ENCODE data around the gene UGT1A8. TPM values are rescaled to one million over a fixed set of nuclear protein-coding genes. Genes with fewer than 3 reads are reported as not detected.

Gene UGT1A8
- total and polyA plus RNA-seq, 7 donors = 1.8 to 8.8 (median 7.4) TPM; not detected in 4

DNA sequence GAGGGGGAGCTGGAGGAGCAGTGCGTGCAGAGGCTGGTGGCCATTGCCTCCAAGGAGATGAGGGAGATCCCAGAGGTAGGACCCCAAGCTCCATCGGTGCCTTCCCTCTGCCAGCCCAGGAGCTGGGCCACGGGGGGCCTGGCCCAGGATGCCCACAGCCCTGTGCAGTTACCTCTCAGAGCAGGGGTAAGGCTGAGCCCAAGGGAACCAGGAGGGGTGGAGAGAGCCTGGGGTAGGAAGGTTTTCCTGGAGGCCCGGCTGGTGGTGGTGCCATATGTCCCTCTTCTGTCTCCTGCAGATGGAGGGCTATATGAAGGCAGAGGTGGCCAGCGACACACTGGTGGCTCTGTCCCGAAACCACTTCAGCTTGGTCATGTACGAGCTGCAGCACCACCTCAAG lies 172.1 kb downstream of the UGT1A8 start:
- DNase-seq = no peak
- Histone ChIP-seq H3K36me3 (no peaks in the 10 kb centered on the region), H3K4me1 (no peaks in the 10 kb centered on the region), H3K9me3 (no peaks in the 10 kb centered on the region), H3K27me3 (no peaks in the 10 kb centered on the region), H3K27ac (no peak overlapping the region), H3K4me3 (no peak overlapping the region)
- intact Hi-C loops (cut with DNase I) = no loop called here
- TF ChIP-seq, protein P1, sequence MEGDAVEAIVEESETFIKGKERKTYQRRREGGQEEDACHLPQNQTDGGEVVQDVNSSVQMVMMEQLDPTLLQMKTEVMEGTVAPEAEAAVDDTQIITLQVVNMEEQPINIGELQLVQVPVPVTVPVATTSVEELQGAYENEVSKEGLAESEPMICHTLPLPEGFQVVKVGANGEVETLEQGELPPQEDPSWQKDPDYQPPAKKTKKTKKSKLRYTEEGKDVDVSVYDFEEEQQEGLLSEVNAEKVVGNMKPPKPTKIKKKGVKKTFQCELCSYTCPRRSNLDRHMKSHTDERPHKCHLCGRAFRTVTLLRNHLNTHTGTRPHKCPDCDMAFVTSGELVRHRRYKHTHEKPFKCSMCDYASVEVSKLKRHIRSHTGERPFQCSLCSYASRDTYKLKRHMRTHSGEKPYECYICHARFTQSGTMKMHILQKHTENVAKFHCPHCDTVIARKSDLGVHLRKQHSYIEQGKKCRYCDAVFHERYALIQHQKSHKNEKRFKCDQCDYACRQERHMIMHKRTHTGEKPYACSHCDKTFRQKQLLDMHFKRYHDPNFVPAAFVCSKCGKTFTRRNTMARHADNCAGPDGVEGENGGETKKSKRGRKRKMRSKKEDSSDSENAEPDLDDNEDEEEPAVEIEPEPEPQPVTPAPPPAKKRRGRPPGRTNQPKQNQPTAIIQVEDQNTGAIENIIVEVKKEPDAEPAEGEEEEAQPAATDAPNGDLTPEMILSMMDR (IDR thresholded peaks at IDR 0.05) = no peak
- TF ChIP-seq POLR2A (IDR thresholded peaks at IDR 0.05) = no peak
- no peak for TF ChIP-seq EP300 (IDR thresholded peaks at IDR 0.05)
- TF ChIP-seq POLR2AphosphoS5 (IDR thresholded peaks at IDR 0.05) = no peak
- WGBS, 2 donors = 94 to 96% methylated on average over 7 of the region's 7 CpGs

DNA sequence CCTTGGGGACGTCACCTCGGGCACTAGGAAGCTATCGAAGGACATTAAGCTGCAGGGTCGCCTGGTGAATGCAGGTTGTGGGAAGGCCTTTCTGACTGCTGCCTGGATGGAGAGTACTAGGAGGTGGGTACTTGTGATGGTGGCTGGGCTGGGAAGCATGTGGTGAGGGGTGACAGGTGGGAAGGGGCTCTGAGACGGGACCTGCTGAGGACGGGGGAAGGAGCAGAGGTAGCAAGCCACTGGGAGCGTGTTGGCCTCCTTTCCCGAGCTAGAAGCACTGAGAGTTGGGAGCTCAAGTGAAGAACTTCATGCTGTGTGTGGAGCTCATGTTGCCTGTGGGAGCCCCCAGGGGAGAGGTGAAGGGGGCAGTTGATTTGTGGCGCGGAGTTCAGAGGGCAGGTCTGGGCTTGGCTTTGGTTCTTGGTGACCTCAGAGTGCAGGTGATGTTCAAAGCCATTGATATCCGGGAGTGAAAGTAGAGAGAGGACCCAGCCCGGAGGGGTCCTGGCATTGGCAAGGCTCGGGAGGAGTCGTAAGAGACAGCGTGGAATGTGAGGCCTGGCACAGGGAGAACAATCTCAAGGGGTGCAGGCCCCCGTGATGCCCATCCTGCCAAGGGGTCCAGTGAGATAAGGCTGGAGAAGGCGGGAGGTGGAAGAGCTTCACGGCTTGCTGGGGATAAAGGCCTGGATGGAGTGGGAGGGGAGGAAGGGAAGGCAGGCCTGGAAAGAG lies 173.9 kb downstream of the UGT1A8 start:
- WGBS, 2 donors = 88 to 93% methylated on average over 18 of the region's 18 CpGs
- TF ChIP-seq EP300 (IDR thresholded peaks at IDR 0.05) (no peak), POLR2AphosphoS5 (IDR thresholded peaks at IDR 0.05) (no peak), POLR2A (IDR thresholded peaks at IDR 0.05) (no peak)
- TF ChIP-seq, protein P1 (IDR thresholded peaks at IDR 0.05) = no peak
- no peaks in the 10 kb centered on the region for H3K27me3 ChIP-seq
- no peak for DNase-seq
- H3K27ac ChIP-seq = no peak overlapping the region
- no peaks in the 10 kb centered on the region for H3K4me1 ChIP-seq
- no peaks in the 10 kb centered on the region for H3K36me3 ChIP-seq
- intact Hi-C loops (cut with DNase I) = no loop called here
- H3K4me3 ChIP-seq = no peak overlapping the region
- no peaks in the 10 kb centered on the region for H3K9me3 ChIP-seq

DNA sequence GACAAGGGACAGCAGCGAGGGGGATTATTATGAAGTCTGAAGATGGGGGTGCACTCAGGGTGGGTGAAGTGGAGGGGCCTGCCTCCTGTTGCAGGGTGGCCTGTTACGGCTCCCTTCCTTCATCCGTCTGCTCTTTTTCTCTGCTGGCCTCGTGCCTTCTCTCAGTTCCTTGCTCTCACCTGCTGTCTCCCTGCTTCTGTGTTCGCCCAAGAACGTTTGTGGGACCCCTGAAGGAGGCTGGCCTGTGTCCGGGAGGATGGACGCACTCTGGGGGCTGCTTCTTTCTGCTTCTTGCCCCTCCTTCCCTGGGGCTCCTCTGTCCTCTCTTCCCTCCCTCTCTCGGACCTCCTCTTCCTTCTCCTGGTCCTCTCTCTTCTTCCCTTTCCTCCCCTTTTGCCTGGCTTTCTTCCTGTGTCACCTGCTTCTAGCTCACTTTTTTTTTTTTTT lies 174.5 kb downstream of the UGT1A8 start:
- DNase-seq = no peak
- no peaks in the 10 kb centered on the region for H3K9me3 ChIP-seq
- H3K4me1 ChIP-seq = no peaks in the 10 kb centered on the region
- intact Hi-C loops (cut with DNase I) = no loop called here
- 82 to 88% methylated on average over 9 of the region's 9 CpGs for whole genome bisulfite sequencing, 2 donors
- no peaks in the 10 kb centered on the region for H3K36me3 ChIP-seq
- H3K27ac ChIP-seq = no peak overlapping the region
- no peak overlapping the region for H3K4me3 ChIP-seq
- TF ChIP-seq, protein P1 (IDR thresholded peaks at IDR 0.05) = no peak
- TF ChIP-seq POLR2A (IDR thresholded peaks at IDR 0.05) (no peak), EP300 (IDR thresholded peaks at IDR 0.05) (no peak), POLR2AphosphoS5 (IDR thresholded peaks at IDR 0.05) (no peak)
- H3K27me3 ChIP-seq = no peaks in the 10 kb centered on the region

DNA sequence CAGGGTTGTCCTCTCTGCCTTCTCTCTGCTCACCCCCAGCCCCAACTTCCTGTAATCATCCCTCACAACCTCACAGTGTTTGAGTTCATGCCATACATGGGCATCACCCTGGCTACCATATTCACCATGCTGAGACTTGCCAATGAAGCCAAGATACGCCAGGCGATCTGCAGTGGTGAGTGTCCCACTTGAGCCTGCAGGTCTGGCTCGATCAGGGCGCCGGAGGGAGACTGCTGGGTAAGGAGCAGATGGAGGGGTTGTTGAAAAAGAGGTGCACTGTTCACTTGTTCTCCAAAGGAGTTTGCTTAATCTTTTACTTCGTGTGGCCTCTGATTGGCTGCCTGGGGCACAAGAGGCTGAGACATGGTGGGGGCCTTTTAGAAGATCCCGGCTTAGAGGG lies 175.3 kb downstream of the UGT1A8 start:
- no peaks in the 10 kb centered on the region for H3K27me3 ChIP-seq
- H3K4me1 ChIP-seq = no peaks in the 10 kb centered on the region
- no peak overlapping the region for H3K27ac ChIP-seq
- H3K36me3 ChIP-seq = no peaks in the 10 kb centered on the region
- TF ChIP-seq, protein P1 (IDR thresholded peaks at IDR 0.05) = no peak
- no peak for TF ChIP-seq POLR2AphosphoS5 (IDR thresholded peaks at IDR 0.05)
- TF ChIP-seq EP300 (IDR thresholded peaks at IDR 0.05) = no peak
- no peak for TF ChIP-seq POLR2A (IDR thresholded peaks at IDR 0.05)
- WGBS, 2 donors = 87 to 91% methylated on average over 7 of the region's 7 CpGs
- no peak for DNase-seq
- intact Hi-C loops (cut with DNase I) = no loop called here
- H3K4me3 ChIP-seq = no peak overlapping the region
- no peaks in the 10 kb centered on the region for H3K9me3 ChIP-seq

All from sigmoid colon (tissue), 7 donors.